OCI-LY7 (cell line): ENCODE data around the gene TDRD3. TPM values are rescaled to one million over a fixed set of nuclear protein-coding genes. Genes with fewer than 3 reads are reported as not detected.

Experiments
- BruUV-seq: library from RNA; stranded (reverse); fragments of 400-500 nt; replicated peaks from 2 replicates; lab custom pipeline; 2021; lab: Mats Ljungman, UMichigan
- CTCF ChIA-PET: fragments of 300-600 bp; sonication (Branson Sonifier 250); formaldehyde crosslinking; loops from one replicate; lab custom pipeline; 2022; ENCODE audit warnings: antibody characterized with exemption; ENCODE audit not compliant: unreplicated experiment; lab: Charles Lee
- POLR2A ChIA-PET: fragments of 300-600 bp; sonication (Branson Sonifier 250); formaldehyde crosslinking; loops from one replicate; lab custom pipeline; 2022; ENCODE audit warnings: antibody characterized with exemption; lab: Charles Lee
- DNase-seq: peaks from one replicate; pipeline ENCODE4 v3.0.0-alpha.2; 2015; ENCODE audit warnings: low spot score
- H2AFZ ChIP-seq: fragments of 200-600 bp; sonication (generic), shearing (Covaris generic); 2 replicates; pipeline ENCODE4 v1.6.1; 2014; ENCODE audit warnings: mild to moderate bottlenecking, antibody characterized with exemption, low read length, moderate library complexity
- H3K27ac ChIP-seq: fragments of 200-600 bp; sonication (generic); 2 replicates; pipeline ENCODE4 v1.5.1; 2014; ENCODE audit warnings: mixed run types, low read depth, mild to moderate bottlenecking, moderate library complexity, low read length, inconsistent platforms; ENCODE audit not compliant: poor library complexity, severe bottlenecking
- H3K36me3 ChIP-seq: fragments of 200-600 bp; sonication (generic); 2 replicates; pipeline ENCODE4 v1.6.1; 2014; ENCODE audit warnings: mild to moderate bottlenecking, antibody characterized with exemption, low read length, moderate library complexity, mixed read lengths; ENCODE audit not compliant: insufficient read depth
- H3K4me1 ChIP-seq: fragments of 200-600 bp; sonication (generic); 2 replicates; pipeline ENCODE4 v1.5.1; 2014; ENCODE audit warnings: mild to moderate bottlenecking, low read length; ENCODE audit not compliant: insufficient read depth, poor library complexity, severe bottlenecking
- H3K4me2 ChIP-seq: fragments of 200-600 bp; sonication (generic); 2 replicates; pipeline ENCODE4 v1.6.1; 2014; ENCODE audit warnings: mild to moderate bottlenecking, low read length
- H3K4me3 ChIP-seq: fragments of 200-600 bp; sonication (generic); 2 replicates; pipeline ENCODE4 v1.5.1; 2014; ENCODE audit warnings: mild to moderate bottlenecking, low read depth, low read length; ENCODE audit not compliant: poor library complexity, severe bottlenecking
- H3K79me2 ChIP-seq: fragments of 200-600 bp; sonication (generic); 2 replicates; pipeline ENCODE4 v1.6.1; 2016; ENCODE audit warnings: low read depth, mild to moderate bottlenecking, low read length, moderate library complexity, mixed read lengths; ENCODE audit not compliant: insufficient read depth
- H3K9me2 ChIP-seq: fragments of 200-600 bp; sonication (generic); 2 replicates; pipeline ENCODE4 v1.6.1; 2016; ENCODE audit warnings: mild to moderate bottlenecking, low read length, mixed read lengths; ENCODE audit not compliant: insufficient read depth
- H3K9me3 ChIP-seq: fragments of 200-600 bp; sonication (generic); 2 replicates; pipeline ENCODE4 v1.6.1; 2014; ENCODE audit warnings: mild to moderate bottlenecking, mixed run types, low read length, mixed read lengths
- H4K20me1 ChIP-seq: fragments of 200-600 bp; sonication (generic); 2 replicates; pipeline ENCODE4 v1.6.1; 2014; ENCODE audit warnings: mild to moderate bottlenecking, antibody characterized with exemption, low read length, moderate library complexity, mixed read lengths; ENCODE audit not compliant: insufficient read depth
- EZH2phosphoT487 ChIP-seq: fragments of 200-600 bp; sonication (generic); IDR thresholded peaks from 2 replicates; pipeline ENCODE4 v1.6.1; 2018; ENCODE audit warnings: low read depth, borderline replicate concordance, mild to moderate bottlenecking, mixed run types, antibody characterized with exemption, low read length, moderate library complexity, mixed read lengths
- intact Hi-C: fragments of 100-400 bp; cut with micrococcal nuclease; formaldehyde crosslinking; loops from one replicate; pipeline ENCODE4 v1.10.0; 2022; ENCODE audit not compliant: unreplicated experiment
- total RNA-seq, 2 experiments: library from RNA; depleted of rRNA in 1 of 2; stranded (reverse); fragments of >200 nt in 1 of 2; shearing (Covaris generic) in 1 of 2; gene quantifications; 2 replicates each; pipeline ENCODE4 v1.2.3, GENCODE V29; 2014 to 2022
- TF ChIP-seq, protein P1 (sequence below): fragments of 200-600 bp; sonication (generic); conservative IDR thresholded peaks from 2 replicates; pipeline ENCODE4 v1.5.1; 2014; ENCODE audit warnings: mild to moderate bottlenecking, antibody characterized with exemption, low read length, moderate library complexity, mixed read lengths

The TDRD3 gene
- total RNA-seq, 2 experiments from 2014 or later, result 13.5 to 17.1 TPM

DNA sequence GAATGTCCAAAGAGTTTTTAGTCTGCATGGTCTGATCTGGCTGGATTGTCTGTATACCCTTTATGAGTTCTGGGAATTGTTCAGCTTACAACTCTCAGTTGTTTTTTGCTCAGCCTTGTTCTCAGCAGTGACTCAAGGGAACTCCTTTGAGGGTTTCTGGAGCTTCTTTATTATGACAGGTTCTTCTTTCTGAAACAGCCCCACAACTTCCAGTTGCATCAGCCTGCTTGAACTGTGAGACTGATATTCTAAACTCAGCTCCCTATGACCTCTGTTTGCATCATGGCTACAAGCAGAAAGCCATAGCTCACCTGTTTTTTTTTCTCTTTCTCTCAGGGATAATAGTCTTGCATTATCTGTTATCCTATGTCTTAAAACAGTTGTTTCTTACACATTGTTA lies 85.0 kb downstream of the TDRD3 start:
- Histone ChIP-seq H3K27ac (no peak overlapping the region), H3K79me2 (no peaks in the 10 kb centered on the region), H3K9me2 (no peaks in the 10 kb centered on the region), H4K20me1 (no peaks in the 10 kb centered on the region), H2AFZ (no peak overlapping the region), H3K36me3 (peaks cover 10% of the 10 kb centered on the region; the same call in 1 of the 2 replicates), H3K4me3 (no peak overlapping the region), H3K4me1 (no peaks in the 10 kb centered on the region), H3K4me2 (no peak overlapping the region), H3K9me3 (no peaks in the 10 kb centered on the region)
- TF ChIP-seq EZH2phosphoT487, result no peak
- TF ChIP-seq, protein P1, sequence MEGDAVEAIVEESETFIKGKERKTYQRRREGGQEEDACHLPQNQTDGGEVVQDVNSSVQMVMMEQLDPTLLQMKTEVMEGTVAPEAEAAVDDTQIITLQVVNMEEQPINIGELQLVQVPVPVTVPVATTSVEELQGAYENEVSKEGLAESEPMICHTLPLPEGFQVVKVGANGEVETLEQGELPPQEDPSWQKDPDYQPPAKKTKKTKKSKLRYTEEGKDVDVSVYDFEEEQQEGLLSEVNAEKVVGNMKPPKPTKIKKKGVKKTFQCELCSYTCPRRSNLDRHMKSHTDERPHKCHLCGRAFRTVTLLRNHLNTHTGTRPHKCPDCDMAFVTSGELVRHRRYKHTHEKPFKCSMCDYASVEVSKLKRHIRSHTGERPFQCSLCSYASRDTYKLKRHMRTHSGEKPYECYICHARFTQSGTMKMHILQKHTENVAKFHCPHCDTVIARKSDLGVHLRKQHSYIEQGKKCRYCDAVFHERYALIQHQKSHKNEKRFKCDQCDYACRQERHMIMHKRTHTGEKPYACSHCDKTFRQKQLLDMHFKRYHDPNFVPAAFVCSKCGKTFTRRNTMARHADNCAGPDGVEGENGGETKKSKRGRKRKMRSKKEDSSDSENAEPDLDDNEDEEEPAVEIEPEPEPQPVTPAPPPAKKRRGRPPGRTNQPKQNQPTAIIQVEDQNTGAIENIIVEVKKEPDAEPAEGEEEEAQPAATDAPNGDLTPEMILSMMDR, result no peak
- no peak for DNase-seq
- ChIA-PET CTCF (no interaction called here), POLR2A (interaction anchor here (0.9 kb wide), 1 partner anchor 34 kb away, joined by 3 read pairs; no protein-coding TSS in a partner anchor)
- intact Hi-C loops, result no loop called here
- BruUV-seq, result no TSS peak

DNA sequence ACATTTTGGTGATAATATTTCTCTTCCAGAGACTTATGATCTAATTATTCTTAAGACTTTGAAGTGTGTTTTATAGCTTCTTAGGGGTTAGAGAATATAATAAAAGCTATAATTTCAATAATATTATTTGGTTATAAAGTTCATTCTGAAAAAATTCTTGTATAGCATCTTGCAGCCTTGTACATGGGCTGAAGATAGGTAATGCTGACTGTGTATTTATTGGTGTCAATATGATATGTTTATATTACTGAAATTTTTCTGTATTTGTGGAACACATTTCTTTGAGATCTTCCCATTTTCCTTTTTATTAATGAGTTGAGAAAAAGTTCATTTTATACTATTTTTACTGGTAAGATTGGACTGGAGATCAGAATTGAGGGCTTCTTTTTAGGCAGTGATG lies 87.8 kb downstream of the TDRD3 start:
- TF ChIP-seq, protein P1, result no peak
- TF ChIP-seq EZH2phosphoT487, result no peak
- Histone ChIP-seq H3K4me2 (no peak overlapping the region), H3K9me3 (no peaks in the 10 kb centered on the region), H3K4me1 (no peaks in the 10 kb centered on the region), H3K4me3 (no peak overlapping the region), H2AFZ (no peak overlapping the region), H4K20me1 (no peaks in the 10 kb centered on the region), H3K9me2 (no peaks in the 10 kb centered on the region), H3K79me2 (no peaks in the 10 kb centered on the region), H3K27ac (no peak overlapping the region), H3K36me3 (peaks cover 17% of the 10 kb centered on the region)
- intact Hi-C loops, result no loop called here
- BruUV-seq, result no TSS peak
- CTCF ChIA-PET, result no interaction called here
- no peak for DNase-seq
- POLR2A ChIA-PET, result interaction anchor here (0.7 to 1.3 kb wide), 2 partner anchors 12 to 843 kb away, joined by 3 read pairs; no protein-coding TSS in a partner anchor

DNA sequence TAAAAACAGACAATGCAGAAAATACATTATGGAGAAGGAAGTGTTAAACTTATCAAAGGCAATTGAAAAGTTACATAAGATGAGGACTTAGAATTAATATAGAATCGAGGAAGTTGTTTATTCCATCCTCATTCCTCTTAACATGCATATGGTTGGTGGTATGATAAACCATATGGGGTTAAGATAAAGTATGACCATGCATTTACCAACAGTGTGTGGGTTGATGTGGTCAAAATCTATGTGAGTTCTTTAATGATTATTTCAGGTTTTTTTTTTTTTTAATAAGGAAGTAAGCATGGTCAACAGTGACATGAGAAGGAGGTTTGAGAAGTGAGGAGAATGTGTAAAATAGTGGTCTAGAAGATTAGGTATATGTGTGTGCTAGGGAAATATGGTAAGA lies 94.5 kb downstream of the TDRD3 start:
- POLR2A ChIA-PET, result no interaction called here
- Histone ChIP-seq H2AFZ (no peak overlapping the region), H3K27ac (no peak overlapping the region), H3K79me2 (no peaks in the 10 kb centered on the region), H3K4me3 (no peak overlapping the region), H4K20me1 (no peaks in the 10 kb centered on the region), H3K36me3 (peaks cover 10% of the 10 kb centered on the region; the same call in 1 of the 2 replicates), H3K4me2 (no peak overlapping the region), H3K9me3 (no peaks in the 10 kb centered on the region), H3K9me2 (no peaks in the 10 kb centered on the region), H3K4me1 (no peaks in the 10 kb centered on the region)
- TF ChIP-seq, protein P1, result no peak
- no peak for TF ChIP-seq EZH2phosphoT487
- no TSS peak for BruUV-seq
- intact Hi-C loops, result no loop called here
- DNase-seq, result no peak
- CTCF ChIA-PET, result no interaction called here
